ENCODE results near the gene FABP2. TPM values are rescaled to one million over a fixed set of nuclear protein-coding genes. Genes with fewer than 3 reads are reported as not detected.
A peak's percentile ranks its signal among the peaks of the same experiment; 100 is the strongest.
"Not testable (repeated sequence)": the region's sequence is repeated elsewhere in the genome, so short reads cannot be mapped to it uniquely, and the experiment has no call there.

Gene FABP2
- total RNA-seq, 1 donor from 2014 or later = not detected

DNA sequence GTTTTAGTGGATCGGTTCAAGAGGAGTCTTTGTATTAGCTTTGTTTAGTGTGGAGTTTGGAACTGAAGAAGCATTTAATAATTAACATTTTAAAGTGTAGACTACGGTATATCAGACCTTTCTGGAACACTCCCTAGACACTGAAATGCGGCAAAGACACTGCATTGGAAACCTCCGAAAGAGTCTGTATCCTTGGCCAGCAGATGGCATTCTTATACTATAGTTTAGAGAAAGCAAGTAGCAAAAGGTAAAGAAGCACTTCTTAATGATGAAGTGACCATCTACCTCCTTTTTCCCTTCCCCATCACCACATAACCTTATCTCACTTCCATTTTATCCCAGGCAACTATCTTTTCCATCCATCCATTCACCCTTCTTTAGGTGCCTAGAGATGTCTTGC, 7.6 kb downstream of the FABP2 start:
- no peak for FAIRE-seq
- DNase-seq (ENCODE audit: low spot score in 2 of 2) = no peak

DNA sequence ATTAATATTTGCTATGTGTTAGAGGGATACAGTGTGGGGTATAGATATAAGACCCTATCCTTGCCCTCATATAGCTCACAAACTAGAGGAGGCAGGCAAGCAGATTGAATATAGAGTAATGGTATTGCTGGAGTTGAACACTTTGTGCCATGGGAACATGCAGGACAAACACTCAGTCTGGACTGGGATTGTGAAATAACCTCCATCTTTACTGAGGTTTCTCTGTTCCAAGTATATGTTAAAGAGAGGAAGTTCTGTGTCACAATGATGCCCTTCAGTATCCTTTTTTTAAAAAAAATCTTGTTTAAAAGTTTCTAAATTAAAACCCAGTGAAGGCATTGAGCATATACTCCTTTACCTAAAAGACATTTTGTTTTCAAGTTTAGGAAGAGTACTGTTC, 8.7 kb downstream of the FABP2 start:
- no peak for FAIRE-seq

GRCh38 chr4:119310826-119311225, 11.1 kb downstream of the FABP2 start:
- FAIRE-seq (no peak), DNase-seq (ENCODE audit: low spot score in 2 of 2) (no peak)

More for the DNA sequence above, 8.7 kb downstream of the FABP2 start:
- no peak for DNase-seq (ENCODE audit: low spot score in 2 of 2)

DNA sequence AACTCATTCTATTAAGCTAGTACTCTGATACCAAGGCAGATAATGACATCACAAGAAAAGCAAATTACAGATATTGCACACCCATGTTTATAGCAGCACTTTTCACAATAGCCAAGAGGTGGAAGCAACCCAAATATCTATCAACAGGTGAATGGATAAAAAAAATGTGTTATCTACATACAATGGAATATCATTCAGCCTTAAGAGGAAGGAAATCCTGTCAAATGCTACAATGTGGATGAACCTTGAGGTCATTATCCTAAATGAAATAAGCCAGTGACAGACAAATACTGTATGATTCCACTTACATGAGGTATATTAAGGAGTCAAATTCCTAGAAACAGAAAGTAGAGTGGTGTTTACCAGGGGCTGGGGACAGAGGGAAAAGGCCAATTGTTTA, 14.3 kb downstream of the FABP2 start:
- FAIRE-seq (no peak), DNase-seq (ENCODE audit: low spot score in 2 of 2) (no peak)

DNA sequence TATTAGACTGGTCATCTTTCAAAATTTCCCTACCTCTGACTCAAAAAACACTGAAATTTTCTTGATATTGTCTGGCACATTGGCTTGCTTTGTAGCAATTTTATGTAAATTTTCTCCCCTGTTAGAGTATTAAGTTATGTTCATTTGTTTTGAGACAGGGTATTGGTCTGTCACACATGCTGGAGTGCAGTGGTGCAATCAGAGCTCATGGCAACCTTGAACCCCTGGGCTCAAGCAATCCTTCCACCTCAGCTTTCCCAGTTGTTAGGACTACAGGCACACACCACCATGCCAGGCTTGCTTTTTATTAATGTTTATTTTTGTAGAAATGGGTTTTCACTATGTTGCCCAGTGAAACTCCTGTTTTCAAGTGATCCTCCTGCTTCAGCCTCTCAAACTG, 17.5 kb downstream of the FABP2 start:
- DNase-seq (ENCODE audit: low spot score in 2 of 2) (no peak), FAIRE-seq (no peak)

GRCh38 chr4:119303587-119304305, 18.2 kb downstream of the FABP2 start:
- FAIRE-seq (no peak), DNase-seq (ENCODE audit: low spot score in 2 of 2) (no peak)

DNA sequence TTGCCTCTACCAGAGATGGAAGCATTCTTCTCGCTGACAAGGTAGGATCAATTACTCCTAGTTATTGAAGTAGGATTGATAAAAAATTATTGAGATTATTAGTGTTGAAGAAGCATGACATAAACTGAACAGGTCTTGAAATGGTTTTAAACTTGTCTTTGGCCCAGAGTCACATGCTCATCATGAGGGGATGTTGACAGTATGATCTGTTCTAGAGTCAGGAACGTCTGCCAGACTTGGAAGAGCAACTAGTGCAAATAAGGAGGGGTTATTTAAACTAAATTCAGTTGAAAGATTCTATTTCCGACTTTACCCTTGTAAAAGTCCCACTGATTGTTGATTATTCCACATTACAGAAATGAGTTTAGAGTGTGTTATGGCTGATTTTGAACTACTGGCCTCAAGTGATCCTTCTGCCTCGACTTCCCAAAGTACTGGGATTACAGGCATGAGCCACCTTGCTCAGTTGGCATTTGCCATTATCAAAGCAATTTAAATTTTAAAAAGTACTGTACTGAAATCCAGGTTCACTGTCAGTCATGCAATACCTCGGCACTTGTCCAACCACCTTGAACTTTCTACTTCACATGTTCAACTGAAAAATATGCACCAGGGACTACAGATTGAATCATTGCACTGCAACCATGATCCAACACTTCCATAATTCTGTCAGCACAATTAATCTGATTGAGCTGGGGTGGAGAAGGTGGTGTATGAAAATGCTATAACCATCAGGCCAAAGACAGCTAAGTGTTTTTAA, 19.7 kb downstream of the FABP2 start:
- no peak for FAIRE-seq
- DNase-seq (ENCODE audit: low spot score in 2 of 2) = no peak

GRCh38 chr4:119300101-119300978, 21.6 kb downstream of the FABP2 start:
- FAIRE-seq (no peak), DNase-seq (ENCODE audit: low spot score in 2 of 2) (peak; percentile 37 to 69)

GRCh38 chr4:119299741-119300100, 22.2 kb downstream of the FABP2 start:
- DNase-seq (ENCODE audit: low spot score in 2 of 2) (no peak), FAIRE-seq (no peak)

DNA sequence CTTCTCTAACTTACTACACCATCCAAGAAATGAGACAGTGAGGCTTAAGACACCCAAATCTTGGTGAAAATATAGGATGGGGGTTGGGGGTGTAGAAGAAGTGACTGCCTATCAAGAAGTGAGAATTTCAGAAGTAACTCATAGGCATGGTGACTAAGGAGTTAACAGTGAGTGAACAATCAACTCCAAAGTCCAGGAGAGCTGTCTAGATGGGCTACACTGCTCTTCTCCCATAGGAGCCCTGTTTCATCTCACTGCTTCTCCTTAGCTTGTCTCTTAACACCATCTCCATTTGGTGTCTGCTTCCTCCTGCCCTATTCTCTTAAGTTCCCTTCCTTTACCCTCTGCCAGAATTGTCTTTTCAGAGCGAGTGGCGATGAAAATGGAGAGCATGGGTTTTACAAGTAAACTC, 22.7 kb downstream of the FABP2 start:
- DNase-seq (ENCODE audit: low spot score in 2 of 2) = no peak

DNA sequence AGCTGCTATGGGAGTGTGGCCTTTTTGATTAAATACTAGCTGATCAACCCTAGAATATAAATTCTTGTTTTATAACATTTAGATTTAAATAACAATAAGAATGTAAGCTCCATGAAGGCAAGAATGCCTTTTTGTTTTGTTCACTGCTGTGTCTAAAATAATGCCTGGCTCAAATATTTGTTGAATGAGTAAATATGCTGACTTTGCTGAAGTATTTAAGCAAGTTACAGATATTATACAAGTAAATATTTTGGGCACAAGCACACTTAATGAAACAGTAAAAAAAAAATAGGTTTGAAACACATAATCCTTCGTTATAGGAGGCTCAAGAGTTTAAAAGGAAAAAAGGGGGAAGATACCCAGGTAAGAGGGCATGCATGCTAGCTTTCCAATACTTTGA, 24.1 kb downstream of the FABP2 start:
- FAIRE-seq (no peak), DNase-seq (ENCODE audit: low spot score in 2 of 2) (no peak)

More for the DNA sequence above, 22.7 kb downstream of the FABP2 start:
- FAIRE-seq = no peak

- FAIRE-seq (no peak), DNase-seq (ENCODE audit: low spot score in 2 of 2) (no peak)
Measured at GRCh38 chr4:119296356-119296755, 25.6 kb downstream of the FABP2 start.

GRCh38 chr4:119290598-119290997, 31.3 kb downstream of the FABP2 start:
- no peak for FAIRE-seq
- DNase-seq (ENCODE audit: low spot score in 2 of 2) = no peak

DNA sequence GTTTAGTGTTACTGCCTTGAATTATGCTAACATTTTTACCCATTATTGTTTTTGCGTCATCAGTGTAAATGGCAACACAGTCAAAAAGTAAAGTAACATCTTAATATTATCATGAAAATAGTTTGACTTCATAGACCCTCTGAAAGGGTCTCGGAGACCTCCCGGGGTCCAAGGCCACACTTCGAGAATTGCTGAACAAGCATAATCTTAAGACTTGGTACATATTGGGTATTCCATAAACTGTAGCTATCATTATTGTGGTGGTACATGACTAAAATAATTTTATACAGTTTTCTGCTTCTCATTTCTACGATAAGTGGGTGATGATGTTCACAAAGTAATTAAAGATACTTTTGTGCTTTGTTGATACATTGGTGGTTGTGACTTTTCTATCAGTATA, 32.6 kb downstream of the FABP2 start:
- no peak for FAIRE-seq
- no peak for DNase-seq (ENCODE audit: low spot score in 2 of 2)

DNA sequence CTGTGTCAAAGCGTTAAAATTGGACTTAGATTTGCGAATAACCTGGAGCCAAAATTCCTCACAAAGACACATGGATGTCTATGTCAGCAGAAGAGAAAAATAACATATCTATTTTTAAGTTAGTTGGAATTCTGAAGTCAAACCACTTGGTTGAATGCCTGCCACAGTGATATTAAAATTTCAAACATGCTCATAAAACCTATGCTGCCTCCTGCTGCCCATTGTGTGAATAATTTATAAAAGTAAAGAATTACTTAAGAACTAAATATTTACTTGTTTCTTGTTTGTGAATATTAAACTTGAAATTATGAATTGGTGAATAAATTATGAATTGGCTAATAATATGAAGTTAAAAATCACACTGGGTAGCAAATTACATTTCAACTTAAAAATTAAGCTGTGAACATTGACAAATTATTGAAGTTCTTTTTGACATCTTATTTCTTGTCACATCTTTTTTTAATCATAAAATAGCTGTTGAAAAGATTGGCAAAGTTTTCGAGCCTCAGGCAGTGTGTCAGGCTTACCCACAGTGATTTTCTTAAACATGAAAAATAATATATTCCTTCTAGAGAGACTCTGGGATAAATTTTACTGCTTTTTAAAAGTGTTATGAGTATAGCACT, 35.4 kb downstream of the FABP2 start:
- FAIRE-seq = peak; percentile 92
- DNase-seq (ENCODE audit: low spot score in 2 of 2) = no peak

GRCh38 chr4:119284876-119285780, 36.8 kb downstream of the FABP2 start:
- DNase-seq (ENCODE audit: low spot score in 2 of 2) (no peak), FAIRE-seq (peak; percentile 34)

GRCh38 chr4:119281393-119281792, 40.5 kb downstream of the FABP2 start:
- no peak for FAIRE-seq
- DNase-seq (ENCODE audit: low spot score in 2 of 2) = no peak

DNA sequence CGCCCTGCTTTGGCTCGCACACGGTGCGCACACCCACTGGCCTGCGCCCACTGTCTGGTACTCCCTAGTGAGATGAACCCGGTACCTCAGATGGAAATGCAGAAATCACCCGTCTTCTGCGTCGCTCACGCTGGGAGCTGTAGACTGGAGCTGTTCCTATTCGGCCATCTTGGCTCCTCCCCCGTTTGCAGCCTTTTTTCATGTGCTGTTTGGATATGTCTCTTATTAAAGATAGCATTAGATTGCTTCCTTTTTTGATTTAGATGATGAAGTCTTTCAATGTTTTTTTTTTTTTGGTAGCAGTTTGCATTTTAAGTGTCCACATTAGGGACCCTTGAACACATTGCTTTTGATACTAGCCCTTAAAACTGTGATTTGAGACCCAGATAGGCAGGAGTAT, 42.0 kb downstream of the FABP2 start:
- not testable (repeated sequence) for FAIRE-seq; DNase-seq (ENCODE audit: low spot score in 2 of 2)

DNA sequence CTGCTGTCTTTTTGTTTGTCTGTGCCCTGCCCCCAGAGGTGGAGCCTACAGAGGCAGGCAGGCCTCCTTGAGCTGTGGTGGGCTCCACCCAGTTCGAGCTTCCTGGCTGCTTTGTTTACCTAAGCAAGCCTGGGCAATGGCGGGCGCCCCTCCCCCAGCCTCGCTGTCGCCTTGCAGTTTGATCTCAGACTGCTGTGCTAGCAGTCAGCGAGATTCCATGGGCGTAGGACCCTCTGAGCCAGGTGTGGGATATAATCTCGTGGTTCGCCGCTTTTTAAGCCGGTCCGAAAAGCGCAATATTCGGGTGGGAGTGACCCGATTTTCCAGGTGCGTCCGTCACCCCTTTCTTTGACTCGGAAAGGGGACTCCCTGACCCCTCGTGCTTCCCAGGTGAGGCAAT, 42.4 kb downstream of the FABP2 start:
- DNase-seq (ENCODE audit: low spot score in 2 of 2); FAIRE-seq: not testable (repeated sequence)
